Activated CD8-positive, alpha-beta T cell treated with anti-CD3 and anti-CD28 coated beads for 36 hours (primary cell): ENCODE data around the gene PALLD. TPM values are rescaled to one million over a fixed set of nuclear protein-coding genes. Genes with fewer than 3 reads are reported as not detected.

Source experiments
- ATAC-seq: fragments of 200-7000 bp; cut with Tn5 transposase; one replicate; pipeline ENCODE4 v1.10.0; 2021; ENCODE audit warnings: mild to moderate bottlenecking, moderate library complexity
- CTCF ChIA-PET: fragments of 350-600 bp; sonication (Branson Sonifier 250); formaldehyde crosslinking; loops from one replicate; lab custom pipeline; 2021; ENCODE audit warnings: antibody characterized with exemption; lab: Charles Lee
- POLR2A ChIA-PET: fragments of 350-600 bp; sonication (Branson Sonifier 250); formaldehyde crosslinking; loops from one replicate; lab custom pipeline; 2021; ENCODE audit warnings: antibody characterized with exemption; lab: Charles Lee
- DNase-seq: peaks from one replicate; pipeline ENCODE4 v3.0.0-alpha.2; 2020
- H3K27ac Mint-ChIP-seq: one replicate; pipeline ENCODE4 v1.8.0; 2021; ENCODE audit warnings: mild to moderate bottlenecking, mixed read lengths
- H3K27me3 Mint-ChIP-seq: one replicate; pipeline ENCODE4 v1.8.0; 2021; ENCODE audit warnings: mixed read lengths
- H3K36me3 Mint-ChIP-seq: one replicate; pipeline ENCODE4 v1.8.0; 2021; ENCODE audit warnings: low read depth, mixed read lengths
- H3K4me1 Mint-ChIP-seq: one replicate; pipeline ENCODE4 v1.8.0; 2021; ENCODE audit warnings: low read depth, mixed read lengths
- H3K4me3 Mint-ChIP-seq: one replicate; pipeline ENCODE4 v1.8.0; 2021; ENCODE audit warnings: mild to moderate bottlenecking, moderate library complexity, mixed read lengths
- H3K9me3 Mint-ChIP-seq: one replicate; pipeline ENCODE4 v1.8.0; 2021; ENCODE audit warnings: mixed read lengths
- CTCF ChIP-seq: fragments of 200-600 bp; IDR thresholded peaks from one replicate; pipeline ENCODE4 v1.8.0; 2022; ENCODE audit warnings: antibody characterized with exemption, mild to moderate bottlenecking
- intact Hi-C: fragments of 100-400 bp; cut with micrococcal nuclease; formaldehyde crosslinking; loops from one replicate; pipeline ENCODE4 v1.10.0; 2022
- total RNA-seq, 2 experiments: library from RNA; stranded (reverse); gene quantifications; one replicate each; pipeline ENCODE4 v1.2.3, GENCODE V29; 2021

Gene PALLD
- total RNA-seq, 2 experiments from 2014 or later = 0.41 to 0.60 TPM

GRCh38 chr4:168751263-168752225 is 254.7 kb downstream of the PALLD start:
- no peak for DNase-seq
- H3K36me3 Mint-ChIP-seq = no peaks in the 10 kb centered on the region
- no peaks in the 10 kb centered on the region for H3K4me1 Mint-ChIP-seq
- no peak overlapping the region for H3K4me3 Mint-ChIP-seq
- ChIA-PET CTCF (no interaction called here), POLR2A (no interaction called here)
- intact Hi-C loops = no loop called here
- TF ChIP-seq CTCF = no peak
- no peak overlapping the region for H3K27ac Mint-ChIP-seq
- no peaks in the 10 kb centered on the region for H3K9me3 Mint-ChIP-seq
- ATAC-seq = no peak
- peaks cover 4% of the 10 kb centered on the region for H3K27me3 Mint-ChIP-seq

- ChIA-PET CTCF (interaction anchor here (1.0 to 1.4 kb wide), 2 partner anchors 8 to 9 kb away, joined by 3 read pairs; no protein-coding TSS in a partner anchor), POLR2A (interaction anchor here (0.6 kb wide), 1 partner anchor 21 kb away, joined by 3 read pairs; no protein-coding TSS in a partner anchor)
- Mint-ChIP-seq H3K36me3 (no peaks in the 10 kb centered on the region), H3K4me1 (peaks cover 4% of the 10 kb centered on the region), H3K27me3 (peaks cover 1% of the 10 kb centered on the region), H3K9me3 (no peaks in the 10 kb centered on the region), H3K4me3 (no peak overlapping the region), H3K27ac (no peak overlapping the region)
- intact Hi-C loops = no loop called here
- DNase-seq (no peak), ATAC-seq (no peak)
- TF ChIP-seq CTCF = no peak
Measured at GRCh38 chr4:168755598-168756477, 259.0 kb downstream of the PALLD start.

- no peak for TF ChIP-seq CTCF
- ATAC-seq (no peak), DNase-seq (no peak)
- no peaks in the 10 kb centered on the region for H3K9me3 Mint-ChIP-seq
- POLR2A ChIA-PET = interaction anchor here (0.6 kb wide), 1 partner anchor 76 kb away, joined by 3 read pairs; no protein-coding TSS in a partner anchor
- no peak overlapping the region for H3K4me3 Mint-ChIP-seq
- peaks cover 4% of the 10 kb centered on the region for H3K4me1 Mint-ChIP-seq
- intact Hi-C loops = no loop called here
- CTCF ChIA-PET = no interaction called here
- H3K27me3 Mint-ChIP-seq = peaks cover 1% of the 10 kb centered on the region
- H3K27ac Mint-ChIP-seq = no peak overlapping the region
- H3K36me3 Mint-ChIP-seq = no peaks in the 10 kb centered on the region
Measured at GRCh38 chr4:168757500-168757899, 260.6 kb downstream of the PALLD start.

GRCh38 chr4:168758351-168758876 is 261.6 kb downstream of the PALLD start:
- Mint-ChIP-seq H3K4me3 (no peak overlapping the region), H3K9me3 (no peaks in the 10 kb centered on the region), H3K4me1 (peaks cover 4% of the 10 kb centered on the region), H3K36me3 (no peaks in the 10 kb centered on the region), H3K27me3 (peaks cover 3% of the 10 kb centered on the region), H3K27ac (no peak overlapping the region)
- ChIA-PET CTCF (no interaction called here), POLR2A (no interaction called here)
- ATAC-seq = no peak
- intact Hi-C loops = no loop called here
- TF ChIP-seq CTCF = no peak
- DNase-seq = no peak
